HEK293 (cell line): Measurements from ENCODE around the gene MORN1.
A peak's percentile ranks its signal among the peaks of the same experiment; 100 is the strongest.

ENCODE experiments used
- CTCF ChIA-PET: fragments of 350-600 bp; formaldehyde crosslinking; extraction: SDS; loops from one replicate; lab custom pipeline; 2021; ENCODE audit warnings: antibody characterized with exemption; lab: Yijun Ruan, JAX
- POLR2A ChIA-PET: fragments of 300-600 bp; formaldehyde crosslinking; extraction: SDS; loops from one replicate; lab custom pipeline; 2020; ENCODE audit warnings: antibody characterized with exemption, inconsistent platforms; lab: Yijun Ruan, JAX
- H3K27ac ChIP-seq: fragments of 200-500 bp; sonication (Bioruptor generic); 2 replicates; pipeline ENCODE4 v1.5.1; 2014; ENCODE audit warnings: low read depth, low read length, control low read depth, inconsistent platforms; ENCODE audit errors: extremely low read depth
- H3K36me3 ChIP-seq, 2 experiments: fragments of 200-500 bp in 1 of 2; sonication (Bioruptor generic) in 1 of 2; 1 replicate in 1 of 2; 2 replicates in 1 of 2; pipeline ENCODE4 v1.5.1; 2014 to 2017; ENCODE audit warnings: inconsistent platforms in 2 of 2, low read length in 2 of 2; ENCODE audit not compliant: control insufficient read depth in 2 of 2, insufficient read depth in 1 of 2
- H3K4me1 ChIP-seq: fragments of 200-500 bp; sonication (Bioruptor generic); 2 replicates; pipeline ENCODE4 v1.5.1; 2014; ENCODE audit warnings: mild to moderate bottlenecking, low read length, inconsistent platforms; ENCODE audit not compliant: control insufficient read depth, insufficient read depth
- H3K4me3 ChIP-seq: 2 replicates; pipeline ENCODE4 v1.5.1; 2011; ENCODE audit warnings: low read depth, mild to moderate bottlenecking, control low read depth, low read length, moderate library complexity
- H3K9me3 ChIP-seq: fragments of 200-500 bp; sonication (Bioruptor generic); 2 replicates; pipeline ENCODE4 v1.5.1; 2014; ENCODE audit warnings: low read depth, low read length, inconsistent platforms; ENCODE audit not compliant: control insufficient read depth, insufficient read depth
- BCL11A ChIP-seq: fragments of 450-650 bp; formaldehyde crosslinking; IDR thresholded peaks from 2 replicates; pipeline ENCODE4 v1.5.1; 2016; ENCODE audit warnings: low read depth, missing biosample characterization, missing genetic modification characterization
- CTCF ChIP-seq: fragments of 450-650 bp; formaldehyde crosslinking; IDR thresholded peaks from 2 replicates; pipeline ENCODE4 v1.5.1; 2016; ENCODE audit warnings: missing biosample characterization, missing genetic modification characterization
- KLF1 ChIP-seq: fragments of 450-650 bp; formaldehyde crosslinking; IDR thresholded peaks from 2 replicates; pipeline ENCODE4 v1.5.1; 2016; ENCODE audit warnings: missing biosample characterization, missing genetic modification characterization
- SETDB1 ChIP-seq: IDR thresholded peaks from one replicate; pipeline ENCODE4 v1.6.1; 2017; ENCODE audit warnings: mild to moderate bottlenecking, low read length, moderate library complexity, mixed read lengths; ENCODE audit not compliant: insufficient read length
- ZNF114 ChIP-seq: fragments of 450-650 bp; formaldehyde crosslinking; IDR thresholded peaks from 2 replicates; pipeline ENCODE4 v1.5.0; 2017; ENCODE audit warnings: missing biosample characterization, missing genetic modification characterization
- ZNF132 ChIP-seq: fragments of 450-650 bp; formaldehyde crosslinking; IDR thresholded peaks from 2 replicates; pipeline ENCODE4 v1.5.1; 2017; ENCODE audit warnings: missing biosample characterization, missing genetic modification characterization, borderline replicate concordance
- ZNF138 ChIP-seq: fragments of 450-650 bp; formaldehyde crosslinking; IDR thresholded peaks from 2 replicates; pipeline ENCODE4 v1.5.1; 2016; ENCODE audit warnings: missing biosample characterization, missing genetic modification characterization, borderline replicate concordance
- ZNF280D ChIP-seq: fragments of 450-650 bp; formaldehyde crosslinking; IDR thresholded peaks from 2 replicates; pipeline ENCODE4 v1.5.1; 2016; ENCODE audit warnings: missing biosample characterization, missing genetic modification characterization
- ZNF394 ChIP-seq: fragments of 450-650 bp; formaldehyde crosslinking; IDR thresholded peaks from 2 replicates; pipeline ENCODE4 v1.5.1; 2016; ENCODE audit warnings: missing biosample characterization, missing genetic modification characterization, mild to moderate bottlenecking, moderate library complexity, borderline replicate concordance
- ZNF423 ChIP-seq: fragments of 450-650 bp; formaldehyde crosslinking; IDR thresholded peaks from 2 replicates; pipeline ENCODE4 v1.5.1; 2016; ENCODE audit warnings: missing biosample characterization, missing genetic modification characterization
- ZNF548 ChIP-seq: fragments of 450-650 bp; formaldehyde crosslinking; IDR thresholded peaks from 2 replicates; pipeline ENCODE4 v1.5.1; 2016; ENCODE audit warnings: missing biosample characterization, missing genetic modification characterization
- ZNF600 ChIP-seq: fragments of 450-650 bp; formaldehyde crosslinking; IDR thresholded peaks from 2 replicates; pipeline ENCODE4 v1.5.1; 2016; ENCODE audit warnings: missing biosample characterization, missing genetic modification characterization
- ZNF621 ChIP-seq: fragments of 450-650 bp; formaldehyde crosslinking; IDR thresholded peaks from 2 replicates; pipeline ENCODE4 v1.5.1; 2017; ENCODE audit warnings: missing biosample characterization, missing genetic modification characterization
- TF ChIP-seq, protein P1 (sequence below): fragments of 450-650 bp; formaldehyde crosslinking; conservative IDR thresholded peaks from 2 replicates; pipeline ENCODE4 v1.5.1; 2016; ENCODE audit warnings: low read depth, missing biosample characterization, missing genetic modification characterization
- TF ChIP-seq, protein P2 (sequence below): fragments of 450-650 bp; formaldehyde crosslinking; IDR thresholded peaks from 2 replicates; pipeline ENCODE4 v1.5.1; 2016; ENCODE audit warnings: missing biosample characterization, missing genetic modification characterization
- TF ChIP-seq, protein P3 (sequence below): fragments of 450-650 bp; formaldehyde crosslinking; optimal IDR thresholded peaks from 2 replicates; pipeline ENCODE3; 2016; ENCODE audit warnings: missing biosample characterization, mild to moderate bottlenecking, missing genetic modification characterization
- TF ChIP-seq, protein P4 (sequence below): fragments of 450-650 bp; formaldehyde crosslinking; IDR thresholded peaks from 2 replicates; pipeline ENCODE4 v1.5.1; 2016; ENCODE audit warnings: missing biosample characterization, missing genetic modification characterization, borderline replicate concordance
- TF ChIP-seq, protein P5 (sequence below): fragments of 450-650 bp; IDR thresholded peaks from 2 replicates; pipeline ENCODE4 v1.5.1; 2018; ENCODE audit warnings: missing biosample characterization, missing genetic modification characterization

MORN1 gene

GRCh38 chr1:2276803-2277580 is 114.4 kb downstream of the MORN1 start:
- H3K27ac ChIP-seq, result 0 out of 2 replicates have a peak overlapping the region, but pooled peaks have one; percentile 25
- H3K4me1 ChIP-seq, result peaks cover 8% of the 10 kb centered on the region

More at GRCh38 chr1:2276803-2277580, 114.4 kb downstream of the MORN1 start:
- TF ChIP-seq BCL11A (tag by site-specific recombination) (no peak), KLF1 (tag by site-specific recombination) (peak; percentile 52), ZNF114 (no peak), ZNF600 (tag by site-specific recombination) (0 out of 2 replicates have a peak, but pooled peaks have one; percentile 25), ZNF621 (no peak), ZNF280D (no peak), CTCF (tag by site-specific recombination) (no peak), ZNF394 (tag by site-specific recombination) (no peak), SETDB1 (peak; percentile 52), ZNF138 (tag by site-specific recombination) (no peak), ZNF548 (tag by site-specific recombination) (no peak), ZNF132 (tag by site-specific recombination) (no peak), ZNF423 (no peak)
- TF ChIP-seq, protein P1, sequence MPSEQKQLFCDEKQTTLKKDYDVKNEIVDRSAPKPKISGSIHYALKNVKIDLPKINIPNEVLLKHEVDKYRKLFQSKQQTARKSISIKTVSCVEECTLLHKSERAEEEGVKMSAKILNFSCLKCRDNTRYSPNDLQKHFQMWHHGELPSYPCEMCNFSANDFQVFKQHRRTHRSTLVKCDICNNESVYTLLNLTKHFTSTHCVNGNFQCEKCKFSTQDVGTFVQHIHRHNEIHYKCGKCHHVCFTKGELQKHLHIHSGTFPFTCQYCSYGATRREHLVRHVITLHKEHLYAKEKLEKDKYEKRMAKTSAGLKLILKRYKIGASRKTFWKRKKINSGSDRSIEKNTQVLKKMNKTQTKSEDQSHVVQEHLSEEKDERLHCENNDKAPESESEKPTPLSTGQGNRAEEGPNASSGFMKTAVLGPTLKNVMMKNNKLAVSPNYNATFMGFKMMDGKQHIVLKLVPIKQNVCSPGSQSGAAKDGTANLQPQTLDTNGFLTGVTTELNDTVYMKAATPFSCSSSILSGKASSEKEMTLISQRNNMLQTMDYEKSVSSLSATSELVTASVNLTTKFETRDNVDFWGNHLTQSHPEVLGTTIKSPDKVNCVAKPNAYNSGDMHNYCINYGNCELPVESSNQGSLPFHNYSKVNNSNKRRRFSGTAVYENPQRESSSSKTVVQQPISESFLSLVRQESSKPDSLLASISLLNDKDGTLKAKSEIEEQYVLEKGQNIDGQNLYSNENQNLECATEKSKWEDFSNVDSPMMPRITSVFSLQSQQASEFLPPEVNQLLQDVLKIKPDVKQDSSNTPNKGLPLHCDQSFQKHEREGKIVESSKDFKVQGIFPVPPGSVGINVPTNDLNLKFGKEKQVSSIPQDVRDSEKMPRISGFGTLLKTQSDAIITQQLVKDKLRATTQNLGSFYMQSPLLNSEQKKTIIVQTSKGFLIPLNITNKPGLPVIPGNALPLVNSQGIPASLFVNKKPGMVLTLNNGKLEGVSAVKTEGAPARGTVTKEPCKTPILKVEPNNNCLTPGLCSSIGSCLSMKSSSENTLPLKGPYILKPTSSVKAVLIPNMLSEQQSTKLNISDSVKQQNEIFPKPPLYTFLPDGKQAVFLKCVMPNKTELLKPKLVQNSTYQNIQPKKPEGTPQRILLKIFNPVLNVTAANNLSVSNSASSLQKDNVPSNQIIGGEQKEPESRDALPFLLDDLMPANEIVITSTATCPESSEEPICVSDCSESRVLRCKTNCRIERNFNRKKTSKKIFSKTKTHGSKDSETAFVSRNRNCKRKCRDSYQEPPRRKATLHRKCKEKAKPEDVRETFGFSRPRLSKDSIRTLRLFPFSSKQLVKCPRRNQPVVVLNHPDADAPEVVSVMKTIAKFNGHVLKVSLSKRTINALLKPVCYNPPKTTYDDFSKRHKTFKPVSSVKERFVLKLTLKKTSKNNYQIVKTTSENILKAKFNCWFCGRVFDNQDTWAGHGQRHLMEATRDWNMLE, result no peak
- TF ChIP-seq, protein P2, sequence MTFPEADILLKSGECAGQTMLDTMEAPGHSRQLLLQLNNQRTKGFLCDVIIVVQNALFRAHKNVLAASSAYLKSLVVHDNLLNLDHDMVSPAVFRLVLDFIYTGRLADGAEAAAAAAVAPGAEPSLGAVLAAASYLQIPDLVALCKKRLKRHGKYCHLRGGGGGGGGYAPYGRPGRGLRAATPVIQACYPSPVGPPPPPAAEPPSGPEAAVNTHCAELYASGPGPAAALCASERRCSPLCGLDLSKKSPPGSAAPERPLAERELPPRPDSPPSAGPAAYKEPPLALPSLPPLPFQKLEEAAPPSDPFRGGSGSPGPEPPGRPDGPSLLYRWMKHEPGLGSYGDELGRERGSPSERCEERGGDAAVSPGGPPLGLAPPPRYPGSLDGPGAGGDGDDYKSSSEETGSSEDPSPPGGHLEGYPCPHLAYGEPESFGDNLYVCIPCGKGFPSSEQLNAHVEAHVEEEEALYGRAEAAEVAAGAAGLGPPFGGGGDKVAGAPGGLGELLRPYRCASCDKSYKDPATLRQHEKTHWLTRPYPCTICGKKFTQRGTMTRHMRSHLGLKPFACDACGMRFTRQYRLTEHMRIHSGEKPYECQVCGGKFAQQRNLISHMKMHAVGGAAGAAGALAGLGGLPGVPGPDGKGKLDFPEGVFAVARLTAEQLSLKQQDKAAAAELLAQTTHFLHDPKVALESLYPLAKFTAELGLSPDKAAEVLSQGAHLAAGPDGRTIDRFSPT (tag by site-specific recombination), result no peak
- TF ChIP-seq, protein P3, sequence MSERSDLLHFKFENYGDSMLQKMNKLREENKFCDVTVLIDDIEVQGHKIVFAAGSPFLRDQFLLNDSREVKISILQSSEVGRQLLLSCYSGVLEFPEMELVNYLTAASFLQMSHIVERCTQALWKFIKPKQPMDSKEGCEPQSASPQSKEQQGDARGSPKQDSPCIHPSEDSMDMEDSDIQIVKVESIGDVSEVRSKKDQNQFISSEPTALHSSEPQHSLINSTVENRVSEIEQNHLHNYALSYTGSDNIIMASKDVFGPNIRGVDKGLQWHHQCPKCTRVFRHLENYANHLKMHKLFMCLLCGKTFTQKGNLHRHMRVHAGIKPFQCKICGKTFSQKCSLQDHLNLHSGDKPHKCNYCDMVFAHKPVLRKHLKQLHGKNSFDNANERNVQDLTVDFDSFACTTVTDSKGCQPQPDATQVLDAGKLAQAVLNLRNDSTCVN, result no peak
- TF ChIP-seq, protein P4, sequence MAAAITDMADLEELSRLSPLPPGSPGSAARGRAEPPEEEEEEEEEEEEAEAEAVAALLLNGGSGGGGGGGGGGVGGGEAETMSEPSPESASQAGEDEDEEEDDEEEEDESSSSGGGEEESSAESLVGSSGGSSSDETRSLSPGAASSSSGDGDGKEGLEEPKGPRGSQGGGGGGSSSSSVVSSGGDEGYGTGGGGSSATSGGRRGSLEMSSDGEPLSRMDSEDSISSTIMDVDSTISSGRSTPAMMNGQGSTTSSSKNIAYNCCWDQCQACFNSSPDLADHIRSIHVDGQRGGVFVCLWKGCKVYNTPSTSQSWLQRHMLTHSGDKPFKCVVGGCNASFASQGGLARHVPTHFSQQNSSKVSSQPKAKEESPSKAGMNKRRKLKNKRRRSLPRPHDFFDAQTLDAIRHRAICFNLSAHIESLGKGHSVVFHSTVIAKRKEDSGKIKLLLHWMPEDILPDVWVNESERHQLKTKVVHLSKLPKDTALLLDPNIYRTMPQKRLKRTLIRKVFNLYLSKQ, result no peak
- TF ChIP-seq, protein P5, sequence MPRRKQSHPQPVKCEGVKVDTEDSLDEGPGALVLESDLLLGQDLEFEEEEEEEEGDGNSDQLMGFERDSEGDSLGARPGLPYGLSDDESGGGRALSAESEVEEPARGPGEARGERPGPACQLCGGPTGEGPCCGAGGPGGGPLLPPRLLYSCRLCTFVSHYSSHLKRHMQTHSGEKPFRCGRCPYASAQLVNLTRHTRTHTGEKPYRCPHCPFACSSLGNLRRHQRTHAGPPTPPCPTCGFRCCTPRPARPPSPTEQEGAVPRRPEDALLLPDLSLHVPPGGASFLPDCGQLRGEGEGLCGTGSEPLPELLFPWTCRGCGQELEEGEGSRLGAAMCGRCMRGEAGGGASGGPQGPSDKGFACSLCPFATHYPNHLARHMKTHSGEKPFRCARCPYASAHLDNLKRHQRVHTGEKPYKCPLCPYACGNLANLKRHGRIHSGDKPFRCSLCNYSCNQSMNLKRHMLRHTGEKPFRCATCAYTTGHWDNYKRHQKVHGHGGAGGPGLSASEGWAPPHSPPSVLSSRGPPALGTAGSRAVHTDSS (tag by site-specific recombination), result no peak
- TF ChIP-seq, all 188 proteins: peak for 3
- ChIA-PET POLR2A (no interaction called here), CTCF (no interaction called here)
- H3K36me3 ChIP-seq, result peaks cover 0 to 28% of the 10 kb centered on the region in 2 experiments; a peak in 2 of 3 replicates
- no peak overlapping the region for H3K4me3 ChIP-seq
- H3K9me3 ChIP-seq, result no peaks in the 10 kb centered on the region
